HepG2 (cell line): ENCODE results near the gene LRRC8D.

Source experiments
- ATF3 ChIP-seq: sonication (generic); formaldehyde crosslinking; IDR thresholded peaks from 2 replicates; pipeline ENCODE4 v1.4.0; 2020; ENCODE audit warnings: missing genetic modification reagents
- CBX5 ChIP-seq: sonication (generic); formaldehyde crosslinking; IDR thresholded peaks from 2 replicates; pipeline ENCODE4 v1.4.0; 2020; ENCODE audit warnings: missing genetic modification reagents, borderline replicate concordance
- CTCF ChIP-seq: sonication (generic); formaldehyde crosslinking; IDR thresholded peaks from 2 replicates; pipeline ENCODE4 v1.5.0; 2020; ENCODE audit warnings: mild to moderate bottlenecking, missing genetic modification reagents, moderate library complexity
- HCFC1 ChIP-seq: fragments of 150-350 bp; IDR thresholded peaks from 2 replicates; pipeline ENCODE4 v1.6.1; 2014; ENCODE audit warnings: low read depth, low read length
- NKX3-1 ChIP-seq: sonication (generic); formaldehyde crosslinking; IDR thresholded peaks from 2 replicates; pipeline ENCODE4 v1.5.0; 2020; ENCODE audit warnings: missing genetic modification reagents
- SOX13 ChIP-seq, 3 experiments: fragments of 450-650 bp in 1 of 3; sonication (generic) in 1 of 3; formaldehyde crosslinking in 1 of 3; IDR thresholded peaks in 2 of 3; conservative IDR thresholded peaks in 1 of 3; 2 replicates each; pipeline versions ENCODE4 v1.5.0 to v1.6.1; 2016 to 2020; ENCODE audit warnings: antibody characterized with exemption in 1 of 3, mild to moderate bottlenecking in 1 of 3, missing compliant biosample characterization in 1 of 3, missing genetic modification reagents in 1 of 3, moderate library complexity in 1 of 3
- TAF1 ChIP-seq: sonication (generic); formaldehyde crosslinking; IDR thresholded peaks from 2 replicates; pipeline ENCODE4 v1.4.0; 2020; ENCODE audit warnings: missing genetic modification reagents
- ZBTB21 ChIP-seq: sonication (generic); formaldehyde crosslinking; IDR thresholded peaks from 2 replicates; pipeline ENCODE4 v1.4.0; 2020; ENCODE audit warnings: missing genetic modification reagents
- ZFP82 ChIP-seq: sonication (generic); formaldehyde crosslinking; IDR thresholded peaks from 2 replicates; pipeline ENCODE4 v1.5.1; 2020; ENCODE audit warnings: mild to moderate bottlenecking, missing genetic modification reagents, borderline replicate concordance
- ZMYM4 ChIP-seq: sonication (generic); formaldehyde crosslinking; IDR thresholded peaks from 2 replicates; pipeline ENCODE4 v1.8.1; 2023; ENCODE audit warnings: mild to moderate bottlenecking, missing genetic modification reagents
- ZNF558 ChIP-seq: sonication (generic); formaldehyde crosslinking; IDR thresholded peaks from 2 replicates; pipeline ENCODE4 v1.9.0; 2022; ENCODE audit warnings: mild to moderate bottlenecking, missing genetic modification reagents, borderline replicate concordance
- ZNF720 ChIP-seq: sonication (generic); formaldehyde crosslinking; IDR thresholded peaks from 2 replicates; pipeline ENCODE4 v1.4.0; 2020; ENCODE audit warnings: missing genetic modification reagents

- no peak for TF ChIP-seq NKX3-1
- TF ChIP-seq ATF3 (CRISPR knock-in tag) = no peak
- TF ChIP-seq ZBTB21 = no peak
- no peak for TF ChIP-seq HCFC1
- no peak for TF ChIP-seq ZFP82 (CRISPR knock-in tag)
- TF ChIP-seq CTCF (CRISPR knock-in tag) = no peak
- TF ChIP-seq SOX13 (IDR thresholded peaks at IDR 0.05) = no peak
- no peak for TF ChIP-seq SOX13 (CRISPR knock-in tag; conservative IDR thresholded peaks at IDR 0.05 in 1 of 2, IDR thresholded peaks at IDR 0.05 in 1 of 2)
- TF ChIP-seq TAF1 (CRISPR knock-in tag) = no peak
- TF ChIP-seq ZNF558 (CRISPR knock-in tag) = no peak
- no peak for TF ChIP-seq CBX5
- no peak for TF ChIP-seq ZNF720 (CRISPR knock-in tag)
- no peak for TF ChIP-seq ZMYM4 (CRISPR knock-in tag)
Measured at GRCh38 chr1:89959719-89960118, 138.9 kb downstream of the LRRC8D start.
